Fibroblast of lung (primary cell): ENCODE data around the gene KCNC3.

Experiments used
- CTCF ChIP-seq, 2 donors: IDR thresholded peaks in 1 of 2; conservative IDR thresholded peaks in 1 of 2; 1 replicate in 1 of 2; 2 replicates in 1 of 2; pipeline ENCODE4 v1.5.1; 2011 to 2012; ENCODE audit warnings: low read length in 2 of 2, control low read depth in 1 of 2, inconsistent platforms in 1 of 2, low read depth in 1 of 2, mild to moderate bottlenecking in 1 of 2
- EZH2 ChIP-seq: IDR thresholded peaks from 2 replicates; pipeline ENCODE4 v1.5.1; 2012; ENCODE audit warnings: low read length, control low read depth, mild to moderate bottlenecking; ENCODE audit errors: missing control alignments

GRCh38 chr19:50273821-50274220, 55.4 kb downstream of the KCNC3 start:
- no peak for TF ChIP-seq CTCF (conservative IDR thresholded peaks at IDR 0.05 in 1 of 2, IDR thresholded peaks at IDR 0.05 in 1 of 2; ENCODE audit: low read depth in 1 of 2, low read length in 2 of 2)
- TF ChIP-seq EZH2: no peak
